A673 (cell line): ENCODE results near the gene PHKB. TPM values are rescaled to one million over a fixed set of nuclear protein-coding genes. Genes with fewer than 3 reads are reported as not detected.

ENCODE experiments used
- BruUV-seq: library from RNA; stranded (reverse); fragments of 400-500 nt; replicated peaks from 2 replicates; lab custom pipeline; 2021; lab: Mats Ljungman, UMichigan
- CTCF ChIA-PET: fragments of 300-600 bp; sonication (Branson Sonifier 250); formaldehyde crosslinking; loops from one replicate; lab custom pipeline; 2022; ENCODE audit warnings: antibody characterized with exemption; lab: Charles Lee
- POLR2A ChIA-PET: fragments of 300-600 bp; sonication (Branson Sonifier 250); formaldehyde crosslinking; loops from one replicate; lab custom pipeline; 2022; ENCODE audit warnings: antibody characterized with exemption; ENCODE audit not compliant: low non-redundant PET; lab: Charles Lee
- DNase-seq: peaks from one replicate; pipeline ENCODE4 v3.0.0-alpha.2; 2015; ENCODE audit warnings: low spot score
- H3K27ac ChIP-seq: fragments of 200-600 bp; sonication (generic); 2 replicates; pipeline ENCODE4 v1.5.1; 2016; ENCODE audit warnings: mixed run types, low read depth, mild to moderate bottlenecking, mixed read lengths, antibody characterized with exemption, low read length; ENCODE audit not compliant: poor library complexity, severe bottlenecking
- H3K27me3 ChIP-seq: fragments of 200-600 bp; sonication (generic); replicated peaks from 2 replicates; pipeline ENCODE4 v1.6.1; 2017; ENCODE audit warnings: mixed run types, low read depth, mild to moderate bottlenecking, mixed read lengths, antibody characterized with exemption, low read length; ENCODE audit not compliant: insufficient read depth, poor library complexity
- H3K36me3 ChIP-seq: fragments of 200-600 bp; sonication (generic); 2 replicates; pipeline ENCODE4 v1.6.1; 2016; ENCODE audit warnings: mixed run types, mild to moderate bottlenecking, mixed read lengths, antibody characterized with exemption, low read length; ENCODE audit not compliant: insufficient read depth, poor library complexity, severe bottlenecking
- H3K4me1 ChIP-seq: fragments of 200-600 bp; sonication (generic); 2 replicates; pipeline ENCODE4 v1.6.1; 2017; ENCODE audit warnings: mixed run types, mild to moderate bottlenecking, mixed read lengths, antibody characterized with exemption, low read length; ENCODE audit not compliant: insufficient read depth, poor library complexity, severe bottlenecking
- H3K4me3 ChIP-seq: fragments of 200-600 bp; sonication (generic); 2 replicates; pipeline ENCODE4 v1.5.1; 2016; ENCODE audit warnings: low read depth, mixed run types, mild to moderate bottlenecking, mixed read lengths, low read length; ENCODE audit not compliant: poor library complexity, severe bottlenecking
- H3K9me3 ChIP-seq: fragments of 200-600 bp; sonication (generic); 2 replicates; pipeline ENCODE4 v1.6.1; 2016; ENCODE audit warnings: mixed run types, low read depth, mild to moderate bottlenecking, mixed read lengths, antibody characterized with exemption, low read length; ENCODE audit not compliant: poor library complexity, severe bottlenecking
- EZH2 ChIP-seq: fragments of 200-600 bp; sonication (generic); IDR thresholded peaks from 2 replicates; pipeline ENCODE4 v1.6.1; 2017; ENCODE audit warnings: borderline replicate concordance, low read depth, mild to moderate bottlenecking, mixed read lengths, antibody characterized with exemption, low read length; ENCODE audit not compliant: poor library complexity, severe bottlenecking
- intact Hi-C: fragments of 100-400 bp; cut with micrococcal nuclease; formaldehyde crosslinking; loops from one replicate; pipeline ENCODE4 v1.10.0; 2022; ENCODE audit not compliant: unreplicated experiment
- total RNA-seq: library from RNA; stranded (reverse); gene quantifications from 2 replicates; pipeline ENCODE4 v1.2.3, GENCODE V29; 2021
- TF ChIP-seq, protein P1 (sequence below): fragments of 300-800, 200-600 bp; sonication (generic); conservative IDR thresholded peaks from 2 replicates; pipeline ENCODE4 v1.5.1; 2017; ENCODE audit warnings: low read depth, mild to moderate bottlenecking, antibody characterized with exemption, low read length, moderate library complexity, mixed read lengths

Gene PHKB
- total RNA-seq, 1 experiment from 2014 or later: 50.6 TPM

DNA sequence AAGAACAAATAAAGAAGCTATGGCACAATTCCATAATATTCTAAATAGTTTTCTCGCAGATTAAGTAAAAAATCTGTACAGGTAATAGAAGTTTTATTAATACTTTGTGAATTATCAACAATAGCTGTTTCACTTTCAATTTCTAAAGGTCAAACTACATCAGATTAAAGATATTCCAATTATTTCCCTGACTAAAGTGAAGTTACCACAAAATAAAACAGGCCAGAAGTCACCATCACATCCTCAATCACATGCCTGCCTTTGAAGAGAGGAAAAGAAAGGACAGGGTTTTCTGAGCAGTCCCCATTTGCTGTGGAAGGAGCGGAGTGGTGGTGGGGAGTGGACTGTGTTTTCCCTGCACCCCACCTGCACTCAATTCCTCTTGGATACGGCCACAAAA, 11.3 kb upstream of the PHKB start:
- no peak for TF ChIP-seq EZH2
- TF ChIP-seq, protein P1, sequence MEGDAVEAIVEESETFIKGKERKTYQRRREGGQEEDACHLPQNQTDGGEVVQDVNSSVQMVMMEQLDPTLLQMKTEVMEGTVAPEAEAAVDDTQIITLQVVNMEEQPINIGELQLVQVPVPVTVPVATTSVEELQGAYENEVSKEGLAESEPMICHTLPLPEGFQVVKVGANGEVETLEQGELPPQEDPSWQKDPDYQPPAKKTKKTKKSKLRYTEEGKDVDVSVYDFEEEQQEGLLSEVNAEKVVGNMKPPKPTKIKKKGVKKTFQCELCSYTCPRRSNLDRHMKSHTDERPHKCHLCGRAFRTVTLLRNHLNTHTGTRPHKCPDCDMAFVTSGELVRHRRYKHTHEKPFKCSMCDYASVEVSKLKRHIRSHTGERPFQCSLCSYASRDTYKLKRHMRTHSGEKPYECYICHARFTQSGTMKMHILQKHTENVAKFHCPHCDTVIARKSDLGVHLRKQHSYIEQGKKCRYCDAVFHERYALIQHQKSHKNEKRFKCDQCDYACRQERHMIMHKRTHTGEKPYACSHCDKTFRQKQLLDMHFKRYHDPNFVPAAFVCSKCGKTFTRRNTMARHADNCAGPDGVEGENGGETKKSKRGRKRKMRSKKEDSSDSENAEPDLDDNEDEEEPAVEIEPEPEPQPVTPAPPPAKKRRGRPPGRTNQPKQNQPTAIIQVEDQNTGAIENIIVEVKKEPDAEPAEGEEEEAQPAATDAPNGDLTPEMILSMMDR: no peak
- Histone ChIP-seq H3K4me1 (no peaks in the 10 kb centered on the region), H3K27ac (no peak overlapping the region), H3K4me3 (no peak overlapping the region), H3K27me3 (no peaks in the 10 kb centered on the region), H3K9me3 (no peaks in the 10 kb centered on the region), H3K36me3 (peaks cover 30% of the 10 kb centered on the region)
- no TSS peak for BruUV-seq
- POLR2A ChIA-PET: interaction anchor here (0.6 kb wide), 1 partner anchor 10 kb away, joined by 4 read pairs; no protein-coding TSS in a partner anchor
- DNase-seq: no peak
- intact Hi-C loops: no loop called here
- CTCF ChIA-PET: no interaction called here

GRCh38 chr16:47458331-47458730, 2.8 kb upstream of the PHKB start:
- TF ChIP-seq, protein P1: no peak
- no peak for TF ChIP-seq EZH2

GRCh38 chr16:47459603-47460002, 1.5 kb upstream of the PHKB start:
- Histone ChIP-seq H3K4me3 (peak overlapping the region; percentile 78), H3K36me3 (peaks cover 5% of the 10 kb centered on the region), H3K27me3 (no peaks in the 10 kb centered on the region), H3K4me1 (peaks cover 24% of the 10 kb centered on the region), H3K9me3 (no peaks in the 10 kb centered on the region), H3K27ac (peak overlapping the region; percentile 97)
- CTCF ChIA-PET: no interaction called here
- no peak for TF ChIP-seq EZH2
- TF ChIP-seq, protein P1: no peak
- no peak for DNase-seq
- no TSS peak for BruUV-seq
- intact Hi-C loops: loop anchor here (10.0 kb wide), 1 partner anchor 315 kb away; the partner anchor contains the start of gene NETO2
- POLR2A ChIA-PET: interaction anchor here (0.7 kb wide), 1 partner anchor 10 kb away, joined by 4 read pairs; no protein-coding TSS in a partner anchor

More at GRCh38 chr16:47458331-47458730, 2.8 kb upstream of the PHKB start:
- ChIA-PET POLR2A (no interaction called here), CTCF (no interaction called here)
- Histone ChIP-seq H3K27ac (no peak overlapping the region), H3K9me3 (no peaks in the 10 kb centered on the region), H3K27me3 (no peaks in the 10 kb centered on the region), H3K4me3 (no peak overlapping the region), H3K4me1 (peaks cover 14% of the 10 kb centered on the region), H3K36me3 (peaks cover 12% of the 10 kb centered on the region)
- no peak for DNase-seq
- no TSS peak for BruUV-seq
- intact Hi-C loops: no loop called here
